Inflammatory macrophage treated with lipopolysaccharide for 1 hour (primary cell): ENCODE results near the gene SLC25A11.

ENCODE experiments used
- DNase-seq, 2 donors: peaks; one replicate each; pipeline ENCODE4 v3.0.0-alpha.2; 2020 to 2022

Gene SLC25A11

DNA sequence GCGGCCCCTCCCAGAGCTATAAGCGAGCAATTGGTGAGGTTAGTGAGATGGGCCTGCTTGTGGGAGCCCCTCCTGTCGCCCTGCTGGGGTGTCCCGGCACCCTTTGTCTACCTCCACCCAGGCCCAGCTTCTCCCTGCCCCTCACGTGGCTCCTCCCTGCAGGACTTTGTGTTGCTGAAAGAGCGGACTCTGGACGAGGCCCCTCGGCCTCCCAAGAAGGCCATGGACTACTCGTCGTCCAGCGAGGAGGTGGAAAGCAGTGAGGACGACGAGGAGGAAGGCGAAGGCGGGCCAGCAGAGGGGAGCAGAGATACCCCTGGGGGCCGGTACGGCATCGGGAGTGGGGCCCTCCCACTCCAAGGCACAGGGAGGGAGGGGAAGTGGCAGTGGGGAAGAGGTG, 46.6 kb downstream of the SLC25A11 start:
- DNase-seq = no peak

- no peak for DNase-seq
Observed at GRCh38 chr17:4892499-4893221, 47.2 kb downstream of the SLC25A11 start.

- DNase-seq = no peak
Observed at GRCh38 chr17:4891411-4892410, 48.1 kb downstream of the SLC25A11 start.

GRCh38 chr17:4887581-4887980, 52.3 kb downstream of the SLC25A11 start:
- DNase-seq = no peak
